HepG2 (cell line): Measurements from ENCODE around the gene ZBTB20. TPM values are rescaled to one million over a fixed set of nuclear protein-coding genes. Genes with fewer than 3 reads are reported as not detected.

ENCODE experiments used
- ATAC-seq: fragments of 200-7000 bp; cut with Tn5 transposase; 3 replicates; pipeline ENCODE4 v1.9.1; 2020; ENCODE audit warnings: mild to moderate bottlenecking, moderate library complexity
- BruUV-seq: library from RNA; stranded (reverse); fragments of 400-500 nt; replicated peaks from 2 replicates; lab custom pipeline; 2021; lab: Mats Ljungman, UMichigan
- CTCF ChIA-PET: fragments of 300-600 bp; formaldehyde crosslinking; extraction: SDS; loops from one replicate; lab custom pipeline; 2021; ENCODE audit warnings: low total read pairs, inconsistent platforms, low intra/inter-chr PET ratio; lab: Yijun Ruan, JAX
- POLR2A ChIA-PET: fragments of 350-600 bp; sonication (Branson Sonifier 250); formaldehyde crosslinking; loops from one replicate; lab custom pipeline; 2020; ENCODE audit warnings: antibody characterized with exemption, inconsistent platforms; lab: Yijun Ruan, JAX
- DNase-seq: peaks from one replicate; pipeline ENCODE4 v3.0.0-alpha.2; 2015; ENCODE audit warnings: low spot score
- FAIRE-seq: peaks from 3 replicates; lab custom pipeline; 2011; peaks lifted over from hg19 to GRCh38; lab: Jason Lieb, UNC
- H2AFZ ChIP-seq: one replicate; pipeline ENCODE4 v1.6.1; 2011; ENCODE audit warnings: low read length, inconsistent platforms
- H3K27ac ChIP-seq: fragments of 300-600 bp; 3 replicates; pipeline ENCODE4 v1.8.0; 2011; ENCODE audit warnings: mixed run types, mild to moderate bottlenecking, mixed read lengths, low read length, inconsistent platforms; ENCODE audit not compliant: insufficient read depth; ENCODE audit errors: extremely low read length
- H3K27me3 ChIP-seq, 2 experiments: fragments of 200-600 bp in 1 of 2; 2 replicates in 1 of 2; 3 replicates in 1 of 2; pipeline versions ENCODE4 v1.6.0 to v1.8.0; 2011; ENCODE audit warnings: low read length in 2 of 2, mild to moderate bottlenecking in 2 of 2, moderate library complexity in 2 of 2, inconsistent platforms in 1 of 2; ENCODE audit not compliant: insufficient read depth in 2 of 2, control insufficient read depth in 1 of 2
- H3K36me3 ChIP-seq, 2 experiments: fragments of 200-600 bp in 1 of 2; replicated peaks in 1 of 2; 2 replicates in 1 of 2; 3 replicates in 1 of 2; pipeline versions ENCODE4 v1.5.1 to v1.8.0; 2011; ENCODE audit warnings: low read length in 2 of 2, inconsistent platforms in 1 of 2; ENCODE audit not compliant: insufficient read depth in 2 of 2, control insufficient read depth in 1 of 2
- H3K4me1 ChIP-seq: 2 replicates; pipeline ENCODE4 v1.5.1; 2012; ENCODE audit warnings: low read length, inconsistent platforms; ENCODE audit not compliant: insufficient read depth
- H3K4me2 ChIP-seq: 2 replicates; pipeline ENCODE4 v1.6.0; 2011; ENCODE audit warnings: low read depth, low read length, inconsistent platforms
- H3K4me3 ChIP-seq, 3 experiments: fragments of 200-600 bp in 1 of 3; sonication (generic), shearing (Covaris generic) in 1 of 3; replicated peaks in 1 of 3; 2 replicates each; pipeline ENCODE4 v1.5.1; 2011 to 2016; ENCODE audit warnings: low read length in 3 of 3, inconsistent platforms in 2 of 3, low read depth in 2 of 3, mild to moderate bottlenecking in 2 of 3, control low read depth in 1 of 3, mixed read lengths in 1 of 3; ENCODE audit not compliant: insufficient read depth in 1 of 3
- H3K79me2 ChIP-seq: one replicate; pipeline ENCODE4 v1.6.1; 2011; ENCODE audit warnings: low read length, inconsistent platforms; ENCODE audit not compliant: insufficient read depth
- H3K9ac ChIP-seq: 2 replicates; pipeline ENCODE4 v1.6.0; 2011; ENCODE audit warnings: mild to moderate bottlenecking, low read depth, low read length, inconsistent platforms; ENCODE audit not compliant: insufficient read depth
- H3K9me3 ChIP-seq: 2 replicates; pipeline ENCODE4 v1.5.1; 2012; ENCODE audit warnings: mild to moderate bottlenecking, low read length
- H4K20me1 ChIP-seq: 2 replicates; pipeline ENCODE4 v1.6.0; 2011; ENCODE audit warnings: inconsistent platforms, mild to moderate bottlenecking, low read length, moderate library complexity; ENCODE audit not compliant: insufficient read depth
- ARNT2 ChIP-seq: sonication (generic); formaldehyde crosslinking; IDR thresholded peaks from 2 replicates; pipeline ENCODE4 v1.8.0; 2022; ENCODE audit warnings: mild to moderate bottlenecking, low read depth, missing genetic modification reagents, moderate library complexity
- BATF2 ChIP-seq: sonication (generic); formaldehyde crosslinking; IDR thresholded peaks from 2 replicates; pipeline ENCODE4 v1.8.0; 2022; ENCODE audit warnings: mild to moderate bottlenecking, missing genetic modification reagents, moderate library complexity
- CBX5 ChIP-seq: sonication (generic); formaldehyde crosslinking; IDR thresholded peaks from 2 replicates; pipeline ENCODE4 v1.4.0; 2020; ENCODE audit warnings: missing genetic modification reagents, borderline replicate concordance
- CSRNP2 ChIP-seq: sonication (generic); formaldehyde crosslinking; conservative IDR thresholded peaks from 2 replicates; pipeline ENCODE4 v1.8.0; 2022; ENCODE audit warnings: low read depth, missing genetic modification reagents
- EP300 ChIP-seq, 3 experiments: sonication (generic) in 1 of 3; formaldehyde crosslinking in 1 of 3; IDR thresholded peaks; 2 replicates each; pipeline versions ENCODE4 v1.5.1 to v1.6.1; 2011 to 2020; ENCODE audit warnings: low read depth in 2 of 3, low read length in 2 of 3, borderline replicate concordance in 1 of 3, improper control_type of control experiment in 1 of 3, mild to moderate bottlenecking in 1 of 3, missing genetic modification reagents in 1 of 3, moderate library complexity in 1 of 3
- HOXA5 ChIP-seq: sonication (generic); formaldehyde crosslinking; IDR thresholded peaks from 2 replicates; pipeline ENCODE4 v1.4.0; 2020; ENCODE audit warnings: missing genetic modification reagents
- KLF6 ChIP-seq: IDR thresholded peaks from 2 replicates; pipeline ENCODE4 v1.8.0; 2016; ENCODE audit warnings: missing biosample characterization, missing genetic modification reagents
- MED13 ChIP-seq: sonication (generic); formaldehyde crosslinking; IDR thresholded peaks from 2 replicates; pipeline ENCODE4 v1.5.0; 2020; ENCODE audit warnings: missing genetic modification reagents
- MIER3 ChIP-seq: IDR thresholded peaks from 2 replicates; pipeline ENCODE4 v1.6.1; 2016; ENCODE audit warnings: missing compliant biosample characterization, borderline replicate concordance
- MXI1 ChIP-seq: IDR thresholded peaks from 3 replicates; pipeline ENCODE4 v1.6.1; 2012; ENCODE audit warnings: low read depth, low read length, inconsistent platforms, borderline replicate concordance
- NCOA2 ChIP-seq: sonication (generic); formaldehyde crosslinking; IDR thresholded peaks from 2 replicates; pipeline ENCODE4 v1.8.0; 2022; ENCODE audit warnings: inconsistent platforms
- NFAT5 ChIP-seq: sonication (generic); formaldehyde crosslinking; IDR thresholded peaks from 2 replicates; pipeline ENCODE4 v1.4.0; 2020; ENCODE audit warnings: missing genetic modification reagents
- RBAK ChIP-seq: sonication (generic); formaldehyde crosslinking; IDR thresholded peaks from 2 replicates; pipeline ENCODE4 v1.5.1; 2020; ENCODE audit warnings: mild to moderate bottlenecking, missing genetic modification reagents
- REPIN1 ChIP-seq: sonication (generic); formaldehyde crosslinking; IDR thresholded peaks from 2 replicates; pipeline ENCODE4 v1.8.0; 2022; ENCODE audit warnings: missing genetic modification reagents, low read depth, mild to moderate bottlenecking, borderline replicate concordance
- ZNF333 ChIP-seq: sonication (generic); formaldehyde crosslinking; IDR thresholded peaks from 2 replicates; pipeline ENCODE4 v1.4.0; 2020; ENCODE audit warnings: mild to moderate bottlenecking, missing genetic modification reagents, borderline replicate concordance
- ZNF660 ChIP-seq: sonication (generic); formaldehyde crosslinking; IDR thresholded peaks from 2 replicates; pipeline ENCODE4 v1.5.1; 2020; ENCODE audit warnings: mild to moderate bottlenecking, low read depth, missing genetic modification reagents, borderline replicate concordance
- ZNF83 ChIP-seq: sonication (generic); formaldehyde crosslinking; IDR thresholded peaks from 2 replicates; pipeline ENCODE4 v1.4.0; 2020; ENCODE audit warnings: missing genetic modification reagents, mild to moderate bottlenecking, borderline replicate concordance
- WGBS: methylation state at CpG from one replicate; pipeline ENCODE4 v1.1.6; 2017; ENCODE audit warnings: low lambda C conversion rate; 5-methylcytosine and 5-hydroxymethylcytosine counted together
- in situ Hi-C: cut with HindIII; loops from 2 replicates; pipeline ENCODE4 v1.10.0; 2017; ENCODE audit warnings: low pct_unique_long_range_greater_than_20kb; ENCODE audit not compliant: extremely low pct_ligation_motif_present
- intact Hi-C: fragments of 100-400 bp; cut with micrococcal nuclease; formaldehyde crosslinking; loops from one replicate; pipeline ENCODE4 v1.10.0; 2022; ENCODE audit not compliant: unreplicated experiment
- polyA plus RNA-seq, 8 experiments: library from polyadenylated mRNA; depleted of rRNA in 3 of 8; stranded (reverse) in 7 of 8; unstranded in 1 of 8; fragments of >200 nt; fragmentation: Illumina TruSeq in 4 of 8; extraction: Trizol in 4 of 8; gene quantifications; 2 replicates each; pipeline versions ENCODE4 v1.2.1 to v1.2.3, GENCODE V29; 2011 to 2016; ENCODE audit warnings: low read depth in 4 of 8, missing spikeins in 1 of 8, mixed read lengths in 1 of 8; ENCODE audit not compliant: insufficient read depth in 1 of 8
- total RNA-seq, 5 experiments: library from RNA; depleted of rRNA; stranded (reverse); fragments of >200 nt; fragmentation: Illumina TruSeq; extraction: Trizol; gene quantifications; 2 replicates each; pipeline ENCODE4 v1.2.3, GENCODE V29; 2016; ENCODE audit warnings: low read depth in 1 of 5

Gene ZBTB20
- total and polyA plus RNA-seq, 2 of the 13 experiments (the other 11 are each of a cell fraction or from before 2014, with no cell fraction given) = 1.9 to 8.8 TPM

GRCh38 chr3:114454551-114455251, 692.4 kb downstream of the ZBTB20 start:
- Histone ChIP-seq H3K27me3 (no peaks in the 10 kb centered on the region), H3K4me3 (no peak overlapping the region), H2AFZ (no peak overlapping the region), H3K4me1 (no peaks in the 10 kb centered on the region), H3K9ac (no peak overlapping the region), H3K27ac (no peak overlapping the region), H4K20me1 (no peaks in the 10 kb centered on the region)
- FAIRE-seq (no peak), ATAC-seq (no peak), DNase-seq (no peak)
- in situ Hi-C loops = no loop called here
- BruUV-seq = no TSS peak
- WGBS = 91% methylated on average over 12 of the region's 12 CpGs
- CTCF ChIA-PET = no interaction called here
- intact Hi-C loops = no loop called here
- TF ChIP-seq ARNT2 (CRISPR knock-in tag) = no peak
- TF ChIP-seq REPIN1 = no peak
- TF ChIP-seq ZNF660 (CRISPR knock-in tag) = no peak
- no peak for TF ChIP-seq MED13 (CRISPR knock-in tag)
- TF ChIP-seq NCOA2 (CRISPR knock-in tag) = no peak
- no peak for TF ChIP-seq MIER3 (CRISPR knock-in tag)
- TF ChIP-seq CBX5 = no peak
- no peak for TF ChIP-seq BATF2 (CRISPR knock-in tag)
- no peak for TF ChIP-seq KLF6 (CRISPR knock-in tag)
- no peak for TF ChIP-seq RBAK
- no peak for TF ChIP-seq EP300 (IDR thresholded peaks at IDR 0.05; ENCODE audit: low read depth in 2 of 2, low read length in 2 of 2)
- TF ChIP-seq EP300 (CRISPR knock-in tag; IDR thresholded peaks at IDR 0.05; ENCODE audit: borderline replicate concordance) = no peak
- no peak for TF ChIP-seq NFAT5
- TF ChIP-seq CSRNP2 (CRISPR knock-in tag) = no peak
- TF ChIP-seq ZNF83 = no peak
- TF ChIP-seq MXI1 = no peak
- no peak for TF ChIP-seq ZNF333 (CRISPR knock-in tag)
- TF ChIP-seq HOXA5 (CRISPR knock-in tag) = no peak
- TF ChIP-seq, all 625 proteins: peak for 0
- POLR2A ChIA-PET = no interaction called here
- Histone ChIP-seq H3K79me2 (no peaks in the 10 kb centered on the region), H3K4me2 (no peak overlapping the region), H3K36me3 (no peaks in the 10 kb centered on the region), H3K9me3 (no peaks in the 10 kb centered on the region)
